Measurements from ENCODE around the gene DBF4B.
"Not testable (repeated sequence)": the region's sequence is repeated elsewhere in the genome, so short reads cannot be mapped to it uniquely, and the experiment has no call there.

Gene DBF4B, protein sequence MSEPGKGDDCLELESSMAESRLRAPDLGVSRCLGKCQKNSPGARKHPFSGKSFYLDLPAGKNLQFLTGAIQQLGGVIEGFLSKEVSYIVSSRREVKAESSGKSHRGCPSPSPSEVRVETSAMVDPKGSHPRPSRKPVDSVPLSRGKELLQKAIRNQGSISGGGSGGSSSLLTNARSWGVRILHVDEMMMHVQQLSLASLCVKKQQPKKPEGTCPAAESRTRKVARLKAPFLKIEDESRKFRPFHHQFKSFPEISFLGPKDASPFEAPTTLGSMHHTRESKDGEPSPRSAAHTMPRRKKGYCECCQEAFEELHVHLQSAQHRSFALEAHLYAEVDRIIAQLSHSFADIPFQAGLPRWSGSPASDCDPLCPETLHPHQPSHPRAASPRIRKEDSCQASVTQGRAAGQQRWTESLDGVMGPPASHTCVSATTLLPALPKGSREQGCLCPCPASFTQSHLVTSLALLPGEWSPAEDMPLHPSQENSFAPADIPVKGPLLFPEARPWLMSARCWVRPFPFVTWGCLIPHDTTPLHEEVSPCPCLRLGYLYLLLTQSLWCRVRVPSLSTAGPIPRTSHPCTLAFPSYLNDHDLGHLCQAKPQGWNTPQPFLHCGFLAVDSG

DNA sequence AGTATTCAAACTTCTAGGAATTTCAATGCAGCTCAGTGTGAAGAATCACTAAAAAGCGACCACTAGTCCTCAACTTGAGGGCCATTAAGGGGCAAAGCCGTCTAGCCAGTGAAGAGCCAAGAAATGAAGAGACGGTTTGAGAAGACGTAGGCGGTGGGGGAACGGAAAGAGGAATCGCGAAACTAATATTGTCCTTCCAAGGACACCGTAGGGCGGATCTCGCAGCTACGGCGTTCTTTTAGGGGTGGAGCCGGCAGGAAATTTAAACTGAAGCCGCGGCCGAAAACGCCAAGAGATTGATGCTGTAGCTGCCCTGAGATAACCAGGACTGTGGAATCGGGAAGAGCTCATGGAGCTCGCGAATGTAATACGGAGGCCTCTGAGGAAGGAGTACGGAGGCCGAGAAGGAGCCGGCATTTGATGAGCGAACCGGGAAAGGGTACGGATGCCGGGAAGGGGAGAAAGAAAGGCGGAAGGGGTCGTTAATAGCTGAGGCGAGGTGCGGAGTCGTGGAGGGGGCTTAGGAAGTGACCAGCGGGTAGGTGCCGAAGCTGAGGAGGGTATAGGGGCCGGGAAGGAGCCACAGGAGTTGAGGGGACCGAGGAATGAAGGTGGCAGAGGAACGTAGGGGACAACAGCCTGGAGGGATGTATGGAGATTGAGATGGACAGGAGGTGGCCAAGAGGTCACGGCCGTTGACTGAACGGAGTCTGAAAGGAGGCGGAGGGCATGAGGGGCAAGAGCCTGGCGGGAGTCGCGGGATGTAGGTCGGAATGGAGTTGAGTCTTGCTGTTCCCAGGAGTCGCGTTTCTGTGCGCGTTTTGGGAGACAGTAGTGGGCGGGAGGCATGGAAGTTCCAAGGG is at the start of gene DBF4B:
Gene DBF4B, plus strand, starts transcription at position 265 of the 863 bp plus-strand sequence. Its CDS starts 156 bp downstream, at position 421.
- DNase-seq (ENCODE audit: extremely low read depth in 1 of 2, low read depth in 1 of 2): peak; percentile 49 to 71

DNA sequence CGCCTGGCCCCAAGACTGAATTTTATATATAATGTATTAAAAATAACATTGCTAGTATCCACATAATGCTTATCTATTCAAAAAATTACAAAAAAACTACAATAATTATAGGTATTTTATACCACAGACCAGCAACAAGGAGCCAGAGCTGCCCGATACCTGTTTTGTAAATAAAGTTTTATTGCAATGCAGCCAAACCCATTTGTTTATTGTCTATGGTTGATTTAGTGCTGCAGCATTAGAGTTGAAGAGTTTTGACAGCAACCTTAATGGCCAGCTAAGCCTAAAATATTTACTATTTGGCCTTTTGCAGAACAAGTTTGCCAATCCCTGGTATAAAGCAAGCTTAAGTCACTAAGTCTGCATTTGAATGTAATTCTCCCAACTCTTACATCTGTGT is 46.6 kb upstream of the DBF4B start:
- no peak for DNase-seq (ENCODE audit: extremely low read depth in 1 of 2, low read depth in 1 of 2)

DNA sequence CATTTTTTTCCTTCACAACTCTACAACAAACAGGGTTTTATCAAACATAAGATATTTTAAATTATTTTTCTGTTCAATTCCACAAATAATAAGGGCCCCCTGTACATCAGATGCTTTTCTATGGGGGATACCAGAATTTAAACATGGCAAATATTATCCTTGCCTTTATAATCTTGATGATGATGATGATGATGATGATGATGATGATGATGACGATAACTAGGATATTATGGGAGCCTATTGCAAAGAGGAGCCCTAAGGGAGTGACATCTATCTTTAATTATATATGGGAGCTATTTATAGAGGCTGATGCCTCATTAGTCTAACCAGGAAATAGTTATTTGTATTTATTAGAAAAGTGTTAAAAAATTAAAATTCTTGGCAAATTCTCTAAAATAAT is 45.4 kb upstream of the DBF4B start:
- DNase-seq (ENCODE audit: extremely low read depth in 1 of 2, low read depth in 1 of 2): no peak

DNA sequence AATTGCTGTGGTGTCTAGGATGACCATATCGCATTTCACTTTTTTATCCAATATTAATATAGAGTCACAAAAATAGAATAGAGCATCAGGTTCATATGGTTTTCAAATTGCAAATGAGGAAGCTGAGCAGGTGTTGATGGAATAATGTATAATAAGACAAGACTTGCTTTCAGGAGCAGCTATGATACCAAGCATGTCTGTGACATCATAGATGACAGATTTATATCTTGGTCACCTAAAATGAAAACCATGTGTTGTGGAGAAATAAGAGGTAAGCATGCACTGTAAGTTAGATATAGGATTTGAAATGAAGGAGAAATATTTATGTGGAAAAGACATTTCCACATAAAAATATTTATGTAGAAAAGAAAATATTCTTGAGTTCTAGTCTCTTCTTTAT is 43.6 kb upstream of the DBF4B start:
- DNase-seq (ENCODE audit: extremely low read depth in 1 of 2, low read depth in 1 of 2): no peak

DNA sequence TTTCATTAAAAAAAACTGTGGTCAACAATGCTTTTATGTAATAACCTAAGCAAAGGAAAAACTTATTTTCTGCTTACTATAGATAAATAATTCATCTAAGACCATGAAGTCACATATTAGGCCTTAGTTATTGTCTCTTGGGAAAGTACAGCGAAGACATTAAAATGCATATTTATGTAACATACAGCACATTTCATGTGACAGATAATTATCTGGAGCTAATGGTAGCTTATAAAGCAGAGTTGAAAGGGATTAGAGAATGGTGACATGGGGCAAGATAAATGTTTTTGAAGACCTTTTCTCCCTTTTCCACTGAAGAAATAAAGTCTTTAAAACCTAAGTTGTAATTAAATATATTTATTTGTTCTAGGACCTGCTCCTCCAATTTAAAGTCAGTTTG is 42.5 kb upstream of the DBF4B start:
- no peak for DNase-seq (ENCODE audit: extremely low read depth in 1 of 2, low read depth in 1 of 2)

DNA sequence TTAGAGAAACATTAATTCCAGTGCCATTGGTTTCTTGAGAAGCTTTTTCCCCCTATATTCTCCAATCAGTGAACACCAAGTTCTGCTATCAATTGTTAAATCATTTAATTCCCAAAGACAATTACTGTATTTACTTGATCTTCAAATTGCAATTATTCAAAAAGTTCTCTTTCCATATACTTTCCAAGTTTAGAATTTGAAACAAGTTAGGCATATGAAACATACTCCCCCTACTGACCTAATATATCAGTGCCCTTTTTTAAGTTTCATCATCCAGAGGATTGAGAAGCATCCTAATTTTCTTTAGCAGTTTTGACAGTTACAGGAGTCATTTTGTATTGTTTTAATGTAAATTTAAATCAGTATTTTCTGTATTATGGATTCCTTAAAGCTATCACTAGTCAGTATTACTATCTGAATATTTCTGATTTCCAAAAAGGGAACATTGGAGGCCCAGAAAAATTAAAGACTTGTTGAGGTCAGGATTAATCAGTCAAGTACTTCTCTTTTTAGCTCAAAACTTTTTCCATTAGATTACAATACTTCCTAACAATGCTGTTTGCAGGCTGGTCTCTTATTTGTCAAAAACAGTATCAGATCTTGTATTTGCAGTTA is 35.9 kb upstream of the DBF4B start:
- no peak for DNase-seq (ENCODE audit: extremely low read depth in 1 of 2, low read depth in 1 of 2)

DNA sequence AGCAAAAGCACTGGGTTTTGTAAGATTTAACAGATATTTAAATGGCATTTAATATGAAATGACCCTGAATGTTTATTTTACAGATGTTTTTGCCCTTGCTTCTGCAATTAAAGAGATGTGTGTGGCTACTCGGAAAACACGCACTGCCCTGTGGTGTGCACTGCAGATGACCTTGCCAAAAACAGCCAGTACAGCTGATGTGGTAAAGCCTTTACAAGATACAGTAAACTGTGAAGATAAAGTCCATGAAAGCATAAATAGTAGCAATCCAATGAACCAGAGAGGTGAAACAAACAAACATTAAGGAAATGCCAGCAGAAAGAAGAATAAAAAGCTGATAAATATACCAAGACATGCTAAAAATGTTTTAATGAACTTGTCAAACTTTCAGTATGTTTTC is 34.6 kb upstream of the DBF4B start:
- DNase-seq (ENCODE audit: extremely low read depth in 1 of 2, low read depth in 1 of 2): no peak

DNA sequence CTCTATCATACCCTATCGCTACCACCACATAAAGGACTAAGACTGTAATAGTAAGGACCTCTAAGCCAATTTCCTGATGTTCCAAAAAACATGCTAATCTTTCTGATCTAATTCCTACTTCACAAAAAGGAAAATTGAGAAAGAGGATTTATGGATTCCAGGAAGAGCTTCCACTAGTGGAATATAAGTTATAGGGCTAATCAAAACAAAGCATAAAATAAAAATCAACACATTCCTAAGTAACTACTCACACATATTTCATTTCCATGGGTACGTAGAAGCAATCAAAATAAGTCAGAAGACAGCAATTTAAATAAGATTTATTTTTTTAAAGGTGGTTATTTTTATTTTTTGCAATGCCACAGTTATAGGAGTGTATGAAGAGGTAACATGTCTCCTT is 31.3 kb upstream of the DBF4B start:
- no peak for DNase-seq (ENCODE audit: extremely low read depth in 1 of 2, low read depth in 1 of 2)

DNA sequence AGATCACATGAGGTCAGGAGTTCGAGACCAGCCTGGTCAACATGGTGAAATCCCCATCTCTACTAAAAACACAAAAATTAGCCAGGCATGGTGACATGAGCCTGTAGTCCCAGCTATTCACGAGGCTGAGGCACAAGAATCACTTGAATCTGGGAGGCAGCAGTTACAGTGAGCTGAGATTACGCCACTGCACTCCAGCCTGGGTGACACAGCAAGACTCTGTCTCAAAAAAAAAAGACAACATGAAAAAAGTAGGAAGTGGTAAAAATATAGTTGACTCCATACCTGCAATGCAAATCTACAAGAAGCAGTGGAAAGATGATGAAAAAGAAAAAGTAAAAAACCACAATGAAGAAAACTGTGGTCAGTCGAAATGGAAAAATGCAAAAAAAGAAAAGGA is 25.2 kb upstream of the DBF4B start:
- not testable (repeated sequence) for DNase-seq (ENCODE audit: extremely low read depth in 1 of 2, low read depth in 1 of 2)

DNA sequence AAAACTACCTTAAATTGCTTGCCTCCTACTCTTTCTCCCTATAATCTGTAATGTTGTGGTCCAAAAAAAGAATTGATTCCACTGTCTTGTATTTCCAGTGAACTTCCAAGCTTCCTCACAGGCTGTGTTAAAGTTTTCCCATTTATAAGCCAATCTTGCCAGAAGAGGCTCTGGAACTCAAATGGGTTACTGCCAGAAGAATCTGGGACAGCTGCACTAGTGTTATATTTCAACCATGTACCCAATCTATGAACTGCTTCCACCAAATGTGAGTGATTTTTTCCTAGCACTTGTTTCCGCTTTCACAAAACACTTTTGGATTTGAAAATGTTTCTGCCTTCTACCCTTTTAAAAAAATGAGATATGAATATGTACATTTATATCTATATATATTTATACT is 20.7 kb upstream of the DBF4B start:
- DNase-seq (ENCODE audit: extremely low read depth in 1 of 2, low read depth in 1 of 2): no peak

DNA sequence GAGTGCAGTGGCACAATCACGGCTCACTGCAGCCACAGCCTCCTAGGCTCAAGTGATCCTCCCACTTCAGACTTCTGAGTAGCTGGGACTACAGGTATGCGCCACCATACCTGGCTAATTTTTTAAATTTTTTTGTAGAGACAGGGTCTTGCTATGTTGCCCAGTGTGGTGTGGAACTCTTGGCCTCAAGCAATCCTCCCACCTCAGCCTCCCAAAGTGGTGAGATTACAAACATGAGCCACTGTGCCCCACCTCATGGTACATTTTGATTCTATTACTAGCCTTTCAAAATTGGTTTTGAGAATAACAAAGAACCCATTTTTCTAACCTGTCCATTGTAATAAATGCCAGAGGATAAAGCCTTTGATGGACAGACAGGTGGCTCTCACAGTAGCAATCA is 20.3 kb upstream of the DBF4B start:
- DNase-seq (ENCODE audit: extremely low read depth in 1 of 2, low read depth in 1 of 2): no peak

DNA sequence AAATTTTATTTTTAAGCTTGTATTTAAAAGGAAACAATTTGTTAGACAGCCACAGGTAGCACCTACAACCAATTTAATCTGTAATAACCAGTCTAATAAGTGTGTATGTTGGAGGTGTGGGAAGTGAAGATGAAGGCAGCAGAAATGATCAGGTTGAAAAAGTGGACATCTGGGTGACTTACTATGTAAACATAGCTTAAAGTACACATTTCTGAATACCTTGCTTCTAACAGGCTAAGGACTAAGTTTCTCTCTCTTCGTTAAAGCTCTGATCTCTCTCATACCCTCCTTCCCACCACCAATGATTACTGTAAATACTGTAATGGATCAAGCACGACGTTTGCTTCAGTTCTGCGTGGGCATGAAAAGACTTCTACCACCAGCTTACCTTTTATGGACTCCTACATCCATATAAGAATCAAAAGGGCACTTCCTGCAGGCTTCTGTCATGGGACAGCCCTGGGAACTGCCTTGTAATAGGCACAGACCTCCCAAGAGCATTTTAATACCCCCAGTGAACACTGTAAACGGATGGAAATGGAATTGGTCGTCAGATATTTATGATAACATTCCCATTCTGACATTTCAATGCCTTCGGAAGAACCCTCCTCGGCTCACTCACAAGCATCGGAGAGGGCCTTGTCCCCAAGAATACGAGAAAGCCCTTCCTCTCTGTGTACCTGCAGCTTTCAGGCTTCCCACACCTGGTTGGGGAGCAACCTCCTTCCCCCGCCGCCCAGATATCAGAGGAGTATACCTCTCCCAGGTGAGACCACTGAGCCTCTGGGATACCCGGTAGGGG is 19.6 kb upstream of the DBF4B start:
- no peak for DNase-seq (ENCODE audit: extremely low read depth in 1 of 2, low read depth in 1 of 2)

DNA sequence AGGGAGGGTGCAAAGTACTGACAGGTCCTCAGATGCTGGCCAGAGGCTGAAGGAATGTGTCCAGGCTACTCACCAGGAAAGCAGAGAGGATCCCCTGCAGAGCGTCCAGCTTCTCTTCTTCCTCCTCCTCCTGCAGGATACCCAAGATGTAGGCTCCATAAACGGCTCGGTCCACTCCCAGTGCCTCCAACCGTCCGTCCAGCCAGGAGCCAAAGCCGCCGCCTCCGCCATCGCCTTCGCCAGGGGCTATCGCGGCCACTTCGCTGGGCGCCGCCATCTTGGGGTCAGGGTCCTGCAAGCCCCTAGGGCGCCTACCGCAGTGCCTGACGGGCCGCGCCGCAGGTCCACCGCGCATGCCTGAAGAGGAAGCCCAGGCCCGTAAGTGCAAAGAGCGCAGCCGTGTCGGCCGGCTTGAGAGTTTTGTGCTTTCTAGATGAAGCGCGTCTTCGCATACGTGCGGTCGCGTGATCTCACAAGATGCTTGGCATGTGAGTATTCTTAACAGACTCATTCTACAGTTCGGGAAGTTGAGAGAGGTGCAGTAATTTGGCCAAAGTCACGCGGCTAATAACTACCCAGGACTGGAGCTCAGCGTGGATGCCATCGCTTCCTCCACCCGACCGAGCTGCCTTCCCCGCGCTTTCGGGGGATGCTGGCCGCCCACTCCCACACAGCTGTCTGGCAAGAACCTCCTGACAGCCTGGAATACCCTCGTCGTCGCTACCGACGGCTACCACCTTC is 18.8 kb upstream of the DBF4B start, which contains the start of gene CCDC43:
Gene CCDC43, minus strand, starts transcription at position 300 of the 741 bp plus-strand sequence. Its CDS starts 23 bp downstream, at position 277.
- peak; percentile 82 to 88 for DNase-seq (ENCODE audit: extremely low read depth in 1 of 2, low read depth in 1 of 2)

DNA sequence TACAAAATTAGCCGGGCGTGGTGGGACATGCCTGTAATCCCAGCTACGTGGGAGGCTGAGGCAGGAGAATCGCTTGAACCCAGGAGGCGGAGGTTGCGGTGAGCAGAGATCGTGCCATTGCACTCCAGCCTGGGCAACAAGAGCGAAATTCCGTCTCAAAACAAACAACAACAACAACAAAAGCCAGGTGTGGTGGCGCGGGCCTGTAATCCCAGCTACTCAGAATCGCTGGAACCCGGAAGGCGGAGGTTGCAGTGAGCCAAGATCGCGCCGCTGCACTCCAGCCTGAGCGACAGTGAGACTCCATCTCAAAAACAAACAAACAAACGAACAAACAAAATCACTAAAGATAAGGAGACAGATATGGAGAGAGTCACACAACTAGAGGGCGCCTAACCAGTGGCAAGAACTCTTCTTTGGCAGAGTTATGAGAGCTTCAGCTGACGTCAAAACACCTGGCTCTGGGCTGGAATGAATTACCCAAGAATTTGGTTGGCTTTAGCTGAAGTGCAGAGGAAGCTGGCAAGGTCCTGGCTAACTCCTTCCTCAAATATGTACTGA is 17.6 kb upstream of the DBF4B start:
- not testable (repeated sequence) for DNase-seq (ENCODE audit: extremely low read depth in 1 of 2, low read depth in 1 of 2)

DNA sequence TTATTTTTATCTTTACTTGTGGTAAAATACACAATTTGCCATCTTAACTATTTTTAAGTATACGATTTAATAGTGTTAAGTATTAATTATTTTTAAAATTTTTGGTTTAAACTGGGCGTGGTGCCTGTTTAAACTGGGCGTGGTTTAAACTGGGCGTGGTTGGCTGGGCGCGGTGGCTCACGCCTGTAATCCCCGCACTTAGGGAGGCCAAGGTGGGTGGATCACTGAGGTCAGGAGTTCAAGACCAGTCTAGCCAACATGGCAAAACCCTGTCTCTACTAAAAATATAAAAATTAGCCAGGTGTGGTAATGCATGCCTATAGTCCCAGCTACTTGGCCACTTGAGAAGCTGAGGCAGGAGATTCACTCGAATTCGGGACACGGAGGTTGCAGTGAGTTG is 14.9 kb upstream of the DBF4B start:
- DNase-seq (ENCODE audit: extremely low read depth in 1 of 2, low read depth in 1 of 2): no peak

DNA sequence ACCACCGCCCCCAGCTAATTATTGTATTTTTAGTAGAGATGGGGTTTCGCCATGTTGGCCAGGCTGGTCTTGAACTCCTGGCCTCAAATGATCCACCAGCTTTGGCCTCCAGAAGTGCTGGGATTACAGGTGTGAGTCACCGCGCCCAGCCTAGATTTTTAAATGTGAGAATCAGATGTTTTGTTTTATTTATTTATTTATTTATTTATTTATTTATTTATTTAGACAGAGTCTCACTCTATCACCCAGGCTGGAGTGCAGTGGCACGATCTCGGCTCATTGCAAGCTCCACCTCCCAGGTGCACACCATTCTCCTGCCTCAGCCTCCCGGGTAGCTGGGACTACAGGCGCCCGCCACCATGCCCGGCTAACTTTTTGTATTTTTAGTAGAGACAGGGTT is 8.2 kb upstream of the DBF4B start:
- not testable (repeated sequence) for DNase-seq (ENCODE audit: extremely low read depth in 1 of 2, low read depth in 1 of 2)

DNA sequence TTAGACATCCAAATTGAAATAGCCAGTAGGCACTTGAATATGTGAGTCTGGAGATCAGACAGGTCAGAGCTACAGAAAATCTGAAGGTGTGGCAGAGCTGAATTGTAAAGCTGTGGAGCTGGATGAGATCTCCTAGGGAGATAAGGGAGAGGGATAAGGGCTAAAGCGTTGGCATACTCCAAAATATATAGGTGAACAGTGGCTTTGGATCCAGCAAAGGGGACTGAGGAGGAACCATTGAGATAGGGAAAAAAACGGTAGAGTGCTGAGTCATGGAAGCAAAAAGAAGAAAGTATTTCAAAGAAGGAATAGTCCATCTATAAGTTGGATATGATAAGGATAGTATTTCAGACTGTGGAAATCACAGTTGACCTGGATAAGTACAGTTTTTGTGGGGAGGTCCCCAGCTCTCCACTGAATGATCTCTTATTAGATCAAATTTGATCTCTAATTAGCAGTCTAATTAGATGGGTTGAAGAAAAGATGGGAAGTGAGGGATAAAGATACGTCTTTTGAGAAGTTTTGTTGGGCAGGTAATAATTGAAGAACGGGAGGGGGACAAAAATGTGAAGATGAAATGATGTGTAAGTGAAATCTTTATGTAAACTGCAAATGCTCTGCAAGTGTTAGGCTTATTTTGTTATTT is 587 bp upstream of the DBF4B start:
- no peak for DNase-seq (ENCODE audit: extremely low read depth in 1 of 2, low read depth in 1 of 2)

DNA sequence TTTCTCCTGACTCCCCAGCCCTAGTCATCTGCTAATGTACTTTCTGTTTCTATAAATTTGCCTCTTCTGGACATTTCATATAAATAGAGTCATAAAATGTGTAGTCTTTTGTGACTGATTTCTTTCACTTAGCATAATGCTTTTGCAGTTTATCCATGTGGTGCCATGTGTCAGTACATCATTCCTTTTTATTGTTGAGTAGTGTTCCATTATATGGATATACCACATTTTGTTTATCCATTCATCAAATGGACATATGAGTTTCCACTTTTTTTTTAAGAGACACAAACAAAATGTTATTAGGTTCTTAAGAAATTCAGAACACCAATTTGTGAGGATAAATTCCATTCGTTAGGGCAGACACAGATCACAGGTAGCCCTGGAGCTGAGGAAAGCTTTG is 11.0 kb downstream of the DBF4B start:
- no peak for DNase-seq (ENCODE audit: extremely low read depth in 1 of 2, low read depth in 1 of 2)

DNA sequence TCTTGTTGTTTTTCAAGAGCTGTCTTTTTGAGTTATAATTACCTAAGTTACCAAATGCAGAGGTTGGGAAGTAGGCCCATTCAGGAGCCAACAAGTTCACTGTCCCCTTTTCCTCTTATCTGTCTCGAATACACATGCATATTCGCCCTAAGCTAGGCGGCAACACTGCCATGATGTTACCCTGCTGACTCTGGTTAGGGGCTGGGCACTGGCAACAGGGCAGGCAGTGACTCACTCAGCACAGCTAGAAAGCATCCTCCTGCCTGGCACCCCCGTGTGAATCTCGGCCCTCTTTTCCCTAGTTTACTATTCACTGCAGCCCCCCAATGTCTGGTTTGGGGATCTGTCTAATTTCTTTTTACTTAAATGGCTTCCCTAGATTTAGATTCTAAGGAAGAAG is 13.8 kb downstream of the DBF4B start:
- no peak for DNase-seq (ENCODE audit: extremely low read depth in 1 of 2, low read depth in 1 of 2)

All from stimulated activated CD8-positive, alpha-beta memory T cell treated with anti-CD3 and anti-CD28 coated beads, Interleukin-7, amount 100 ng/mL, for 48 hours (primary cell).